ENCODE results near the gene TUBGCP5. TPM values are rescaled to one million over a fixed set of nuclear protein-coding genes. Genes with fewer than 3 reads are reported as not detected.

Gene TUBGCP5
- total and polyA plus RNA-seq, 2 experiments from 2014 or later, result 12.0 to 21.7 TPM

DNA sequence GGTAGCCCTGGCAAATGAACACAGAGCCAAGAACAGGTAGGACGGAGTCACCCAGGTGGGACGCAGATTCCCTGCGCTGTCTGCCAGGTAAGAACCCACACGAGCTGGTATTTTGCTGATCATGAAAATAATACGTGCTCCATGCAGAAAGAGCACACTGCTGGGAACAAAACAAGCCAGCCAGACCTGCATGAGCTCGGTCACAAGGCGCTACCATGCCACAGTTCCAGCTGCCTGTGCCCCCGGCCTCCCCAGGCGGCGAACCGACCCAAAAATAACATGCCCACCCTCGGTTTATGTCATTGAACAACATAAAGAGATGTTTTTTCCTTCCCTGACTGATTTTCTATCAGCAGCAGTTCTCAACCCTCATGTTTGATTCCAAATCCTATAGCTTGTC lies 85.0 kb downstream of the TUBGCP5 start (continued):
- TF ChIP-seq, protein P1, sequence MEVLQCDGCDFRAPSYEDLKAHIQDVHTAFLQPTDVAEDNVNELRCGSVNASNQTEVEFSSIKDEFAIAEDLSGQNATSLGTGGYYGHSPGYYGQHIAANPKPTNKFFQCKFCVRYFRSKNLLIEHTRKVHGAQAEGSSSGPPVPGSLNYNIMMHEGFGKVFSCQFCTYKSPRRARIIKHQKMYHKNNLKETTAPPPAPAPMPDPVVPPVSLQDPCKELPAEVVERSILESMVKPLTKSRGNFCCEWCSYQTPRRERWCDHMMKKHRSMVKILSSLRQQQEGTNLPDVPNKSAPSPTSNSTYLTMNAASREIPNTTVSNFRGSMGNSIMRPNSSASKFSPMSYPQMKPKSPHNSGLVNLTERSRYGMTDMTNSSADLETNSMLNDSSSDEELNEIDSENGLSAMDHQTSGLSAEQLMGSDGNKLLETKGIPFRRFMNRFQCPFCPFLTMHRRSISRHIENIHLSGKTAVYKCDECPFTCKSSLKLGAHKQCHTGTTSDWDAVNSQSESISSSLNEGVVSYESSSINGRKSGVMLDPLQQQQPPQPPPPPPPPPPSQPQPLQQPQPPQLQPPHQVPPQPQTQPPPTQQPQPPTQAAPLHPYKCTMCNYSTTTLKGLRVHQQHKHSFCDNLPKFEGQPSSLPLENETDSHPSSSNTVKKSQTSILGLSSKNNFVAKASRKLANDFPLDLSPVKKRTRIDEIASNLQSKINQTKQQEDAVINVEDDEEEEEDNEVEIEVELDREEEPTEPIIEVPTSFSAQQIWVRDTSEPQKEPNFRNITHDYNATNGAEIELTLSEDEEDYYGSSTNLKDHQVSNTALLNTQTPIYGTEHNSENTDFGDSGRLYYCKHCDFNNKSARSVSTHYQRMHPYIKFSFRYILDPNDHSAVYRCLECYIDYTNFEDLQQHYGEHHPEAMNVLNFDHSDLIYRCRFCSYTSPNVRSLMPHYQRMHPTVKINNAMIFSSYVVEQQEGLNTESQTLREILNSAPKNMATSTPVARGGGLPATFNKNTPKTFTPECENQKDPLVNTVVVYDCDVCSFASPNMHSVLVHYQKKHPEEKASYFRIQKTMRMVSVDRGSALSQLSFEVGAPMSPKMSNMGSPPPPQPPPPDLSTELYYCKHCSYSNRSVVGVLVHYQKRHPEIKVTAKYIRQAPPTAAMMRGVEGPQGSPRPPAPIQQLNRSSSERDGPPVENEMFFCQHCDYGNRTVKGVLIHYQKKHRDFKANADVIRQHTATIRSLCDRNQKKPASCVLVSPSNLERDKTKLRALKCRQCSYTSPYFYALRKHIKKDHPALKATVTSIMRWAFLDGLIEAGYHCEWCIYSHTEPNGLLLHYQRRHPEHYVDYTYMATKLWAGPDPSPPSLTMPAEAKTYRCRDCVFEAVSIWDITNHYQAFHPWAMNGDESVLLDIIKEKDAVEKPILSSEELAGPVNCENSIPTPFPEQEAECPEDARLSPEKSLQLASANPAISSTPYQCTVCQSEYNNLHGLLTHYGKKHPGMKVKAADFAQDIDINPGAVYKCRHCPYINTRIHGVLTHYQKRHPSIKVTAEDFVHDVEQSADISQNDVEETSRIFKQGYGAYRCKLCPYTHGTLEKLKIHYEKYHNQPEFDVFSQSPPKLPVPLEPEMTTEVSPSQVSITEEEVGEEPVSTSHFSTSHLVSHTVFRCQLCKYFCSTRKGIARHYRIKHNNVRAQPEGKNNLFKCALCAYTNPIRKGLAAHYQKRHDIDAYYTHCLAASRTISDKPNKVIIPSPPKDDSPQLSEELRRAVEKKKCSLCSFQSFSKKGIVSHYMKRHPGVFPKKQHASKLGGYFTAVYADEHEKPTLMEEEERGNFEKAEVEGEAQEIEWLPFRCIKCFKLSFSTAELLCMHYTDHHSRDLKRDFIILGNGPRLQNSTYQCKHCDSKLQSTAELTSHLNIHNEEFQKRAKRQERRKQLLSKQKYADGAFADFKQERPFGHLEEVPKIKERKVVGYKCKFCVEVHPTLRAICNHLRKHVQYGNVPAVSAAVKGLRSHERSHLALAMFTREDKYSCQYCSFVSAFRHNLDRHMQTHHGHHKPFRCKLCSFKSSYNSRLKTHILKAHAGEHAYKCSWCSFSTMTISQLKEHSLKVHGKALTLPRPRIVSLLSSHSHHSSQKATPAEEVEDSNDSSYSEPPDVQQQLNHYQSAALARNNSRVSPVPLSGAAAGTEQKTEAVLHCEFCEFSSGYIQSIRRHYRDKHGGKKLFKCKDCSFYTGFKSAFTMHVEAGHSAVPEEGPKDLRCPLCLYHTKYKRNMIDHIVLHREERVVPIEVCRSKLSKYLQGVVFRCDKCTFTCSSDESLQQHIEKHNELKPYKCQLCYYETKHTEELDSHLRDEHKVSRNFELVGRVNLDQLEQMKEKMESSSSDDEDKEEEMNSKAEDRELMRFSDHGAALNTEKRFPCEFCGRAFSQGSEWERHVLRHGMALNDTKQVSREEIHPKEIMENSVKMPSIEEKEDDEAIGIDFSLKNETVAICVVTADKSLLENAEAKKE (CRISPR knock-in tag; IDR thresholded peaks at IDR 0.05), result no peak
- TF ChIP-seq, protein P2, sequence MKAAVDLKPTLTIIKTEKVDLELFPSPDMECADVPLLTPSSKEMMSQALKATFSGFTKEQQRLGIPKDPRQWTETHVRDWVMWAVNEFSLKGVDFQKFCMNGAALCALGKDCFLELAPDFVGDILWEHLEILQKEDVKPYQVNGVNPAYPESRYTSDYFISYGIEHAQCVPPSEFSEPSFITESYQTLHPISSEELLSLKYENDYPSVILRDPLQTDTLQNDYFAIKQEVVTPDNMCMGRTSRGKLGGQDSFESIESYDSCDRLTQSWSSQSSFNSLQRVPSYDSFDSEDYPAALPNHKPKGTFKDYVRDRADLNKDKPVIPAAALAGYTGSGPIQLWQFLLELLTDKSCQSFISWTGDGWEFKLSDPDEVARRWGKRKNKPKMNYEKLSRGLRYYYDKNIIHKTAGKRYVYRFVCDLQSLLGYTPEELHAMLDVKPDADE (IDR thresholded peaks at IDR 0.05), result no peak
- TF ChIP-seq EZH2 (IDR thresholded peaks at IDR 0.05; ENCODE audit: low read depth, unreplicated experiment), result no peak

DNA sequence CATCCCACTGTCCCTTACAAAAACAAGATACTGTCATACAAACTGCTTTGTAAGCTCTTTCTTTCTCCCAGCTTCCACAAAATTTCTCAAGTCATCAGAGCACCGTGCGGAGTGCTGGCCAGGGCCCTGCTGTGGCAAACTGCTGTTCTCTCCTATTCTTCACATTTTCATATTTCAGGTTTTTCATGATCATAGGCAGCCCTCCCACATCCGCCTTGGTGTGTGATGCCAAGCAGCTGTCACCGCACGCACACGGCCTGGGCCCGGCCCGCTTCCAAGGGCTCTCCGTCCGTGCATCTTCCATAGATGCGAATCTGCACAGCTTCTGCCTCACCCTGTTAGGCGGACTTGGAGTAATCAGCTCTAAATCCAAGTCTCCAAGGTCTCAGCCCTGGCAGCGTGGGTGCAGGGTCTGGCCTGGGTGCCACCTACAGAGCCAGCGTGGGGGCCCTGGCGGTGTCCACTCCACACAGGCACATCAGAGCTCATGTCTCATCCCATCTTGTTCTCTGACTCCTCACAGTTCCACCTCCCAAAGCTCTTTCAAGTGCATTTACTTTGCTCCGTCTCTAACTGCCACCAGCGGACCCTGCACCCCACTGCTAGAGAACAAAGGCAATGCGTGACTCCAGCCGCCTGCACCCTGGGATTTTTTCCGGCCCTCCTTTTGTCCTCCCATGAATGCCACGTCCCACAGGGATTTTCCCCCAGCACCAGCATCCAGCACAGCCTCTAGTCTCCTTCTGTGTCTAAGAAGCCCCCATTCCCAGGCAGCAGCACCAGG lies 86.4 kb downstream of the TUBGCP5 start:
- Histone ChIP-seq H3K4me1 (ENCODE audit: insufficient read depth) (peaks cover 24% of the 10 kb centered on the region), H3K27me3 (ENCODE audit: insufficient read depth) (peaks cover 13% of the 10 kb centered on the region; the same call in 1 of the 2 replicates), H4K20me1 (replicated peaks; ENCODE audit: insufficient read depth) (peaks cover 44% of the 10 kb centered on the region), H3K36me3 (ENCODE audit: insufficient read depth) (no peaks in the 10 kb centered on the region), H3K9me2 (ENCODE audit: insufficient read depth) (no peaks in the 10 kb centered on the region), H3F3A (replicated peaks; ENCODE audit: low read depth) (no peaks in the 10 kb centered on the region), H3K4me2 (peak overlapping the region; percentile 63), H3K27ac (ENCODE audit: low read depth) (no peak overlapping the region), H3K4me3 (no peak overlapping the region), H2AFZ (no peak overlapping the region), H3K79me2 (replicated peaks; ENCODE audit: insufficient read depth) (peaks cover 75% of the 10 kb centered on the region)
- Mint-ChIP-seq H3K4me3 (peak overlapping the region; percentile 25; the same call in 2 of the 3 replicates), H3K4me1 (peaks cover 47% of the 10 kb centered on the region), H3K27ac (no peak overlapping the region), H3K27me3 (ENCODE audit: insufficient read depth, low read depth, poor library complexity) (peaks cover 46% of the 10 kb centered on the region), H3K9me3 (no peaks in the 10 kb centered on the region; the same call in 2 of the 3 replicates), H3K36me3 (ENCODE audit: low read depth) (no peaks in the 10 kb centered on the region; the same call in 2 of the 3 replicates)
- ATAC-seq (peak; percentile 67), DNase-seq (ENCODE audit: low spot score) (peak; percentile 76)
- TF ChIP-seq JUNB (IDR thresholded peaks at IDR 0.05; ENCODE audit: unreplicated experiment) (no peak), ZNF114 (CRISPR knock-in tag; IDR thresholded peaks at IDR 0.05) (no peak), POLR2AphosphoS5 (IDR thresholded peaks at IDR 0.05; ENCODE audit: low read depth) (0 out of 2 replicates have a peak, but pooled peaks have one; percentile 21)
- TF ChIP-seq, protein P3, sequence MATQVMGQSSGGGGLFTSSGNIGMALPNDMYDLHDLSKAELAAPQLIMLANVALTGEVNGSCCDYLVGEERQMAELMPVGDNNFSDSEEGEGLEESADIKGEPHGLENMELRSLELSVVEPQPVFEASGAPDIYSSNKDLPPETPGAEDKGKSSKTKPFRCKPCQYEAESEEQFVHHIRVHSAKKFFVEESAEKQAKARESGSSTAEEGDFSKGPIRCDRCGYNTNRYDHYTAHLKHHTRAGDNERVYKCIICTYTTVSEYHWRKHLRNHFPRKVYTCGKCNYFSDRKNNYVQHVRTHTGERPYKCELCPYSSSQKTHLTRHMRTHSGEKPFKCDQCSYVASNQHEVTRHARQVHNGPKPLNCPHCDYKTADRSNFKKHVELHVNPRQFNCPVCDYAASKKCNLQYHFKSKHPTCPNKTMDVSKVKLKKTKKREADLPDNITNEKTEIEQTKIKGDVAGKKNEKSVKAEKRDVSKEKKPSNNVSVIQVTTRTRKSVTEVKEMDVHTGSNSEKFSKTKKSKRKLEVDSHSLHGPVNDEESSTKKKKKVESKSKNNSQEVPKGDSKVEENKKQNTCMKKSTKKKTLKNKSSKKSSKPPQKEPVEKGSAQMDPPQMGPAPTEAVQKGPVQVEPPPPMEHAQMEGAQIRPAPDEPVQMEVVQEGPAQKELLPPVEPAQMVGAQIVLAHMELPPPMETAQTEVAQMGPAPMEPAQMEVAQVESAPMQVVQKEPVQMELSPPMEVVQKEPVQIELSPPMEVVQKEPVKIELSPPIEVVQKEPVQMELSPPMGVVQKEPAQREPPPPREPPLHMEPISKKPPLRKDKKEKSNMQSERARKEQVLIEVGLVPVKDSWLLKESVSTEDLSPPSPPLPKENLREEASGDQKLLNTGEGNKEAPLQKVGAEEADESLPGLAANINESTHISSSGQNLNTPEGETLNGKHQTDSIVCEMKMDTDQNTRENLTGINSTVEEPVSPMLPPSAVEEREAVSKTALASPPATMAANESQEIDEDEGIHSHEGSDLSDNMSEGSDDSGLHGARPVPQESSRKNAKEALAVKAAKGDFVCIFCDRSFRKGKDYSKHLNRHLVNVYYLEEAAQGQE (IDR thresholded peaks at IDR 0.05; ENCODE audit: unreplicated experiment), result no peak
